HepG2 (cell line): ENCODE measurements around the gene PLIN4. TPM values are rescaled to one million over a fixed set of nuclear protein-coding genes. Genes with fewer than 3 reads are reported as not detected.

ENCODE experiments used
- ARHGAP35 ChIP-seq: sonication (generic); formaldehyde crosslinking; IDR thresholded peaks from 2 replicates; pipeline ENCODE4 v1.9.0; 2022; ENCODE audit warnings: mild to moderate bottlenecking, inconsistent platforms, moderate library complexity, missing genetic modification reagents, borderline replicate concordance
- BRCA1 ChIP-seq: sonication (generic); formaldehyde crosslinking; IDR thresholded peaks from 2 replicates; pipeline ENCODE4 v1.4.0; 2020; ENCODE audit warnings: missing genetic modification reagents
- CCDC6 ChIP-seq: sonication (generic); formaldehyde crosslinking; IDR thresholded peaks from 2 replicates; pipeline ENCODE4 v1.8.1; 2022; ENCODE audit warnings: mild to moderate bottlenecking, missing genetic modification reagents, moderate library complexity
- CHCHD3 ChIP-seq: sonication (generic); formaldehyde crosslinking; IDR thresholded peaks from 2 replicates; pipeline ENCODE4 v1.8.0; 2022; ENCODE audit warnings: mild to moderate bottlenecking, missing genetic modification reagents, moderate library complexity
- ETV5 ChIP-seq: IDR thresholded peaks from 2 replicates; pipeline ENCODE4 v1.6.1; 2018; ENCODE audit warnings: missing biosample characterization, missing genetic modification reagents, inconsistent platforms, borderline replicate concordance
- HIVEP1 ChIP-seq: sonication (generic); formaldehyde crosslinking; IDR thresholded peaks from 2 replicates; pipeline ENCODE4 v1.4.0; 2020; ENCODE audit warnings: mild to moderate bottlenecking, missing genetic modification reagents
- KLF13 ChIP-seq: sonication (generic); formaldehyde crosslinking; IDR thresholded peaks from 2 replicates; pipeline ENCODE4 v1.4.0; 2020; ENCODE audit warnings: mild to moderate bottlenecking, missing genetic modification reagents
- KLF15 ChIP-seq: sonication (generic); formaldehyde crosslinking; IDR thresholded peaks from 2 replicates; pipeline ENCODE4 v1.8.1; 2023; ENCODE audit warnings: borderline replicate concordance, mild to moderate bottlenecking, inconsistent platforms, missing genetic modification reagents, mixed read lengths
- SP140L ChIP-seq: sonication (generic); formaldehyde crosslinking; IDR thresholded peaks from 2 replicates; pipeline ENCODE4 v1.4.0; 2020; ENCODE audit warnings: missing genetic modification reagents, borderline replicate concordance
- ZC3H4 ChIP-seq: sonication (generic); formaldehyde crosslinking; IDR thresholded peaks from 2 replicates; pipeline ENCODE4 v1.4.0; 2020; ENCODE audit warnings: missing genetic modification reagents, borderline replicate concordance
- ZFP1 ChIP-seq: IDR thresholded peaks from 2 replicates; pipeline ENCODE4 v1.6.1; 2016
- ZMAT3 ChIP-seq: sonication (generic); formaldehyde crosslinking; conservative IDR thresholded peaks from 2 replicates; pipeline ENCODE4 v1.7.0; 2021; ENCODE audit warnings: missing genetic modification reagents
- ZNF225 ChIP-seq: sonication (generic); formaldehyde crosslinking; IDR thresholded peaks from 2 replicates; pipeline ENCODE4 v1.4.0; 2020; ENCODE audit warnings: mild to moderate bottlenecking, missing genetic modification reagents
- ZNF530 ChIP-seq: sonication (generic); formaldehyde crosslinking; IDR thresholded peaks from 2 replicates; pipeline ENCODE4 v1.5.0; 2020; ENCODE audit warnings: low read depth, mild to moderate bottlenecking, missing genetic modification reagents
- ZNF543 ChIP-seq: sonication (generic); formaldehyde crosslinking; IDR thresholded peaks from 2 replicates; pipeline ENCODE4 v1.4.0; 2020; ENCODE audit warnings: mild to moderate bottlenecking, missing genetic modification reagents
- ZNF737 ChIP-seq: sonication (generic); formaldehyde crosslinking; IDR thresholded peaks from 2 replicates; pipeline ENCODE4 v1.5.0; 2020; ENCODE audit warnings: missing genetic modification reagents, mild to moderate bottlenecking, borderline replicate concordance
- ZNF749 ChIP-seq: sonication (generic); formaldehyde crosslinking; IDR thresholded peaks from 2 replicates; pipeline ENCODE4 v1.8.0; 2022; ENCODE audit warnings: mild to moderate bottlenecking, missing genetic modification reagents, moderate library complexity, borderline replicate concordance
- ZNF768 ChIP-seq: sonication (generic); formaldehyde crosslinking; IDR thresholded peaks from 2 replicates; pipeline ENCODE4 v1.4.0; 2020; ENCODE audit warnings: missing genetic modification reagents
- polyA plus RNA-seq, 8 experiments: library from polyadenylated mRNA; depleted of rRNA in 3 of 8; stranded (reverse) in 7 of 8; unstranded in 1 of 8; fragments of >200 nt; fragmentation: Illumina TruSeq in 4 of 8; extraction: Trizol in 4 of 8; gene quantifications; 2 replicates each; pipeline versions ENCODE4 v1.2.1 to v1.2.3, GENCODE V29; 2011 to 2016; ENCODE audit warnings: low read depth in 4 of 8, missing spikeins in 1 of 8, mixed read lengths in 1 of 8; ENCODE audit not compliant: insufficient read depth in 1 of 8
- total RNA-seq, 5 experiments: library from RNA; depleted of rRNA; stranded (reverse); fragments of >200 nt; fragmentation: Illumina TruSeq; extraction: Trizol; gene quantifications; 2 replicates each; pipeline ENCODE4 v1.2.3, GENCODE V29; 2016; ENCODE audit warnings: low read depth in 1 of 5
- TF ChIP-seq, protein P1 (sequence below): sonication (generic); formaldehyde crosslinking; IDR thresholded peaks from 2 replicates; pipeline ENCODE4 v1.4.0; 2020; ENCODE audit warnings: missing genetic modification reagents
- TF ChIP-seq, protein P2 (sequence below): sonication (generic); formaldehyde crosslinking; IDR thresholded peaks from 2 replicates; pipeline ENCODE4 v1.4.0; 2020; ENCODE audit warnings: missing genetic modification reagents
- TF ChIP-seq, protein P3 (sequence below): sonication (generic); formaldehyde crosslinking; IDR thresholded peaks from 2 replicates; pipeline ENCODE4 v1.5.0; 2020; ENCODE audit warnings: missing genetic modification reagents
- TF ChIP-seq, protein P4 (sequence below): sonication (generic); formaldehyde crosslinking; IDR thresholded peaks from 2 replicates; pipeline ENCODE4 v1.4.0; 2020; ENCODE audit warnings: missing genetic modification reagents
- TF ChIP-seq, protein P5 (sequence below), 2 experiments: fragments of 450-650 bp in 1 of 2; sonication (generic) in 1 of 2; formaldehyde crosslinking; IDR thresholded peaks; 2 replicates each; pipeline versions ENCODE4 v1.5.0 to v1.8.0; 2020 to 2022; ENCODE audit warnings: mild to moderate bottlenecking in 1 of 2, missing genetic modification reagents in 1 of 2

PLIN4 gene
- total and polyA plus RNA-seq, 2 of the 13 experiments (the other 11 are each of a cell fraction or from before 2014, with no cell fraction given), result 1.1 to 1.3 TPM

GRCh38 chr19:4539693-4540581 lies 21.7 kb upstream of the PLIN4 start, which contains the start of gene LRG1 (continued):
- TF ChIP-seq, protein P1, sequence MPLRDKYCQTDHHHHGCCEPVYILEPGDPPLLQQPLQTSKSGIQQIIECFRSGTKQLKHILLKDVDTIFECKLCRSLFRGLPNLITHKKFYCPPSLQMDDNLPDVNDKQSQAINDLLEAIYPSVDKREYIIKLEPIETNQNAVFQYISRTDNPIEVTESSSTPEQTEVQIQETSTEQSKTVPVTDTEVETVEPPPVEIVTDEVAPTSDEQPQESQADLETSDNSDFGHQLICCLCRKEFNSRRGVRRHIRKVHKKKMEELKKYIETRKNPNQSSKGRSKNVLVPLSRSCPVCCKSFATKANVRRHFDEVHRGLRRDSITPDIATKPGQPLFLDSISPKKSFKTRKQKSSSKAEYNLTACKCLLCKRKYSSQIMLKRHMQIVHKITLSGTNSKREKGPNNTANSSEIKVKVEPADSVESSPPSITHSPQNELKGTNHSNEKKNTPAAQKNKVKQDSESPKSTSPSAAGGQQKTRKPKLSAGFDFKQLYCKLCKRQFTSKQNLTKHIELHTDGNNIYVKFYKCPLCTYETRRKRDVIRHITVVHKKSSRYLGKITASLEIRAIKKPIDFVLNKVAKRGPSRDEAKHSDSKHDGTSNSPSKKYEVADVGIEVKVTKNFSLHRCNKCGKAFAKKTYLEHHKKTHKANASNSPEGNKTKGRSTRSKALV (CRISPR knock-in tag), result no peak
- TF ChIP-seq CHCHD3 (CRISPR knock-in tag) (no peak), ZNF768 (no peak), ZMAT3 (CRISPR knock-in tag) (peak; percentile 32; the same call in 1 of the 2 replicates), SP140L (CRISPR knock-in tag) (0 out of 2 replicates have a peak, but pooled peaks have one; percentile 75), ZNF737 (CRISPR knock-in tag) (no peak), BRCA1 (CRISPR knock-in tag) (no peak), ZNF749 (CRISPR knock-in tag) (no peak; the same call in 1 of the 2 replicates), HIVEP1 (CRISPR knock-in tag) (peak; percentile 83; the same call in 1 of the 2 replicates), CCDC6 (CRISPR knock-in tag) (peak; percentile 63; the same call in 1 of the 2 replicates), ARHGAP35 (CRISPR knock-in tag) (no peak), ZNF543 (CRISPR knock-in tag) (no peak), ZNF530 (CRISPR knock-in tag) (no peak), ZNF225 (CRISPR knock-in tag) (no peak), ZFP1 (CRISPR knock-in tag) (peak; percentile 33; the same call in 1 of the 2 replicates), ZC3H4 (CRISPR knock-in tag) (no peak), KLF15 (no peak), ETV5 (CRISPR knock-in tag) (peak; percentile 83; the same call in 1 of the 2 replicates), KLF13 (CRISPR knock-in tag) (no peak)
- TF ChIP-seq, protein P2, sequence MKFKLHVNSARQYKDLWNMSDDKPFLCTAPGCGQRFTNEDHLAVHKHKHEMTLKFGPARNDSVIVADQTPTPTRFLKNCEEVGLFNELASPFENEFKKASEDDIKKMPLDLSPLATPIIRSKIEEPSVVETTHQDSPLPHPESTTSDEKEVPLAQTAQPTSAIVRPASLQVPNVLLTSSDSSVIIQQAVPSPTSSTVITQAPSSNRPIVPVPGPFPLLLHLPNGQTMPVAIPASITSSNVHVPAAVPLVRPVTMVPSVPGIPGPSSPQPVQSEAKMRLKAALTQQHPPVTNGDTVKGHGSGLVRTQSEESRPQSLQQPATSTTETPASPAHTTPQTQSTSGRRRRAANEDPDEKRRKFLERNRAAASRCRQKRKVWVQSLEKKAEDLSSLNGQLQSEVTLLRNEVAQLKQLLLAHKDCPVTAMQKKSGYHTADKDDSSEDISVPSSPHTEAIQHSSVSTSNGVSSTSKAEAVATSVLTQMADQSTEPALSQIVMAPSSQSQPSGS, result no peak
- TF ChIP-seq, protein P3, sequence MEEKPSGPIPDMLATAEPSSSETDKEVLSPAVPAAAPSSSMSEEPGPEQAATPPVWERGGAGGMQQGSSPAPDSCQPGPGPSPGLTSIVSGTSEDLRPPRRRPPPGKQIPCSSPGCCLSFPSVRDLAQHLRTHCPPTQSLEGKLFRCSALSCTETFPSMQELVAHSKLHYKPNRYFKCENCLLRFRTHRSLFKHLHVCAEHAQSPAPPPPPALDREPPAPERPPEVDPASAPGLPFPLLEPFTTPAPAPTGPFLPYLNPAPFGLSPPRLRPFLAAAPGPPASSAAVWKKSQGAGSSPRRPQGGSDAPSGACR (CRISPR knock-in tag), result 0 out of 2 replicates have a peak, but pooled peaks have one; percentile 52
- TF ChIP-seq, protein P4, sequence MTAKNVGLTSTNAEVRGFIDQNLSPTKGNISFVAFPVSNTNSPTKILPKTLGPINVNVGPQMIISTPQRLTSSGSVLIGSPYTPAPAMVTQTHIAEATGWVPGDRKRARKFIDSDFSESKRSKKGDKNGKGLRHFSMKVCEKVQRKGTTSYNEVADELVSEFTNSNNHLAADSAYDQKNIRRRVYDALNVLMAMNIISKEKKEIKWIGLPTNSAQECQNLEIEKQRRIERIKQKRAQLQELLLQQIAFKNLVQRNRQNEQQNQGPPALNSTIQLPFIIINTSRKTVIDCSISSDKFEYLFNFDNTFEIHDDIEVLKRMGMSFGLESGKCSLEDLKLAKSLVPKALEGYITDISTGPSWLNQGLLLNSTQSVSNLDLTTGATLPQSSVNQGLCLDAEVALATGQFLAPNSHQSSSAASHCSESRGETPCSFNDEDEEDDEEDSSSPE, result 0 out of 2 replicates have a peak, but pooled peaks have one; percentile 15
- TF ChIP-seq, protein P5, sequence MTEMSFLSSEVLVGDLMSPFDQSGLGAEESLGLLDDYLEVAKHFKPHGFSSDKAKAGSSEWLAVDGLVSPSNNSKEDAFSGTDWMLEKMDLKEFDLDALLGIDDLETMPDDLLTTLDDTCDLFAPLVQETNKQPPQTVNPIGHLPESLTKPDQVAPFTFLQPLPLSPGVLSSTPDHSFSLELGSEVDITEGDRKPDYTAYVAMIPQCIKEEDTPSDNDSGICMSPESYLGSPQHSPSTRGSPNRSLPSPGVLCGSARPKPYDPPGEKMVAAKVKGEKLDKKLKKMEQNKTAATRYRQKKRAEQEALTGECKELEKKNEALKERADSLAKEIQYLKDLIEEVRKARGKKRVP (CRISPR knock-in tag; IDR thresholded peaks at IDR 0.05), result 0 out of 4 replicates have a peak, but pooled peaks of 1 of the 2 experiments have one; percentile 28
